Endothelial cell of umbilical vein (primary cell): ENCODE data around the gene CAPN7.

Experiments
- FOS ChIP-seq: IDR thresholded peaks from 2 replicates; pipeline ENCODE4 v1.6.1; 2011; ENCODE audit warnings: mild to moderate bottlenecking, low read length, moderate library complexity, borderline replicate concordance; ENCODE audit not compliant: insufficient read depth
- TF ChIP-seq, protein P1 (sequence below), 2 donors: IDR thresholded peaks; 1 replicate in 1 of 2; 2 replicates in 1 of 2; pipeline ENCODE4 v1.5.1; 2011; ENCODE audit warnings: low read length in 2 of 2, mild to moderate bottlenecking in 2 of 2, moderate library complexity in 2 of 2, control low read depth in 1 of 2, inconsistent platforms in 1 of 2, low read depth in 1 of 2; ENCODE audit not compliant: insufficient read depth in 1 of 2; ENCODE audit errors: extremely low read depth in 1 of 2

- TF ChIP-seq FOS = no peak
- TF ChIP-seq, protein P1, sequence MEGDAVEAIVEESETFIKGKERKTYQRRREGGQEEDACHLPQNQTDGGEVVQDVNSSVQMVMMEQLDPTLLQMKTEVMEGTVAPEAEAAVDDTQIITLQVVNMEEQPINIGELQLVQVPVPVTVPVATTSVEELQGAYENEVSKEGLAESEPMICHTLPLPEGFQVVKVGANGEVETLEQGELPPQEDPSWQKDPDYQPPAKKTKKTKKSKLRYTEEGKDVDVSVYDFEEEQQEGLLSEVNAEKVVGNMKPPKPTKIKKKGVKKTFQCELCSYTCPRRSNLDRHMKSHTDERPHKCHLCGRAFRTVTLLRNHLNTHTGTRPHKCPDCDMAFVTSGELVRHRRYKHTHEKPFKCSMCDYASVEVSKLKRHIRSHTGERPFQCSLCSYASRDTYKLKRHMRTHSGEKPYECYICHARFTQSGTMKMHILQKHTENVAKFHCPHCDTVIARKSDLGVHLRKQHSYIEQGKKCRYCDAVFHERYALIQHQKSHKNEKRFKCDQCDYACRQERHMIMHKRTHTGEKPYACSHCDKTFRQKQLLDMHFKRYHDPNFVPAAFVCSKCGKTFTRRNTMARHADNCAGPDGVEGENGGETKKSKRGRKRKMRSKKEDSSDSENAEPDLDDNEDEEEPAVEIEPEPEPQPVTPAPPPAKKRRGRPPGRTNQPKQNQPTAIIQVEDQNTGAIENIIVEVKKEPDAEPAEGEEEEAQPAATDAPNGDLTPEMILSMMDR (IDR thresholded peaks at IDR 0.05; ENCODE audit: extremely low read depth in 1 of 2, insufficient read depth in 1 of 2, low read depth in 1 of 2, low read length in 2 of 2) = no peak
Observed at GRCh38 chr3:15260531-15260930, 54.5 kb downstream of the CAPN7 start.
